GM19467 (cell line): Measurements from ENCODE around the gene GPC6.

Source experiments
- ATAC-seq: cut with Tn5 transposase; IDR thresholded peaks from one replicate; pipeline ENCODE4 v1.9.1; 2021; ENCODE audit warnings: mild to moderate bottlenecking, moderate library complexity; ENCODE audit not compliant: unreplicated experiment

The GPC6 gene

GRCh38 chr13:93727211-93728141 is 500.9 kb downstream of the GPC6 start:
- no peak for ATAC-seq

GRCh38 chr13:93729383-93729782 is 502.8 kb downstream of the GPC6 start:
- no peak for ATAC-seq

DNA sequence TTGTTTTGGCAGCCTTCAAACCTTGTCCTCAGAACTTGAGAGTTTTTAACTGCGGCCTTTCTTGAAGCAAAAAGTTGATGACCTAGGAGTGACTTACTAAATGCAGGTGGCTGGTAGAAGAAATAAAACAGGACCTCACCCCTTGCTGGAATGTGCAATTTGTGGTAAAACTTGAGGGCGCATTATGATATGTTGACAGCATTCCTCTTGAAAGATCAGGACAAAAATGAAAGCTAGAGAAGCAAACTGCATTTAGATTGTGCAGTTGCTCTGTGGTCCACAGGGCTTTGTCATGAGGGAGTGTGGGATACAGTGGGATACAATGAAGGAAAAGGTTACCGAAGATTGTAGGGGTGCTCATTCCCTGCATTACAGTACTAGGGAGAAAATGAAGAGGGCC is 504.2 kb downstream of the GPC6 start:
- ATAC-seq: no peak

- no peak for ATAC-seq
Observed at GRCh38 chr13:93732186-93732585, 505.6 kb downstream of the GPC6 start.

- no peak for ATAC-seq
Observed at GRCh38 chr13:93736081-93736480, 509.5 kb downstream of the GPC6 start.

DNA sequence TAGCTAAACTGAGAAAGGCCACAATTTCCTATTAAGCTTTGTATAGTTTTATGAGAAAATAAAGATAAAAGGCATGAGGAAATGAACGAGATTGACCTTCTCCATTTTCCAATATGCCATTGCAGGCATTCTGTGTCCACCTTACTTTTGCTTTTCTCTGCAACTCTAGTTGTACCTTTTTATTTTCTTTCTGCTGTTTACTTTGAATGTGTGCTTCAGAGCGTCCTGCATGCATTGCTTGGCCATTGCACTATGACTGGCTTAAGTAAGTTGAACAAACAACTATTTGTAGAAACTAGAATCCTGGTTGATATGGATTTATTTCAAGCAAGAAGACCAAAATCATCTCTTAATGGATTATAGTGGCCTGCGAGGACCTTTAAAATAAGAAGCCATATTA is 510.3 kb downstream of the GPC6 start:
- ATAC-seq: no peak

DNA sequence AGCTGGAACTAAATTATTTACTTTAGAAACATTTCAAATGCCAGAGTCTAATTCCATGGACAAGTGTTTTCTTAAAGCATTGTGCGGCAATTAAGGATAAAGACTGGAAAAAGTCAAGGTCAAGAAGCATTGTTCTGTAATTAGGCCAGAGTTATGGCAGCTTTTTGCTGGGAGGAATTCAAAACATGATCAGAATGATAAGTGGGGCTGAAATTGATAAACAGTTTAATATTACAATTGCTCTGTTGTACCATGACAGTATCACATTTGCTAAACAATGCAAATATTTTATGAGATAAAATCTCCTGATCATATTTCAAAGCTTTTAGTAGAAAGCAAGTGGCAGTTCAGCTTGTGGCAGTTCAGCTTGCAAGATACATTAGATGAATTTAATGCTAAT is 513.7 kb downstream of the GPC6 start:
- no peak for ATAC-seq

- ATAC-seq: no peak
Observed at GRCh38 chr13:93744033-93744432, 517.4 kb downstream of the GPC6 start.

DNA sequence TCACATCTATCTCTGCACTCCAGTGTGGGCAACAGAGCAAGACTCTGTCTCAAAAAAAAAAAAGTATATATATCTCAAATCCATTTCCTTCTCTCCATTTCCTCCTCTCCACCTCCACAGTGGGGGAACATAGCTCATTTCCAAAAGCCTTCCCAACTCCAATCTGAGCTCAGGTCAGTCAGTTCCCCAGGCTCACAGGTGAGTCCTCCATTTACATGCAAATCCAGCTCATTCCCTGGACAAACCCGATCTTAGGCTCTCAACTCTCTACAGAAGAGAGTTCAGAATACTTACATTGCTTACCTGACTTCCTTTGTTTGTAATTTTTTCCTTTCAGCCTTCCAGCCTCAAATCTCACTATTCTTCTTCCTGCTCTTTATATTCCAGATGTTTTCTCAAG is 518.3 kb downstream of the GPC6 start:
- no peak for ATAC-seq

DNA sequence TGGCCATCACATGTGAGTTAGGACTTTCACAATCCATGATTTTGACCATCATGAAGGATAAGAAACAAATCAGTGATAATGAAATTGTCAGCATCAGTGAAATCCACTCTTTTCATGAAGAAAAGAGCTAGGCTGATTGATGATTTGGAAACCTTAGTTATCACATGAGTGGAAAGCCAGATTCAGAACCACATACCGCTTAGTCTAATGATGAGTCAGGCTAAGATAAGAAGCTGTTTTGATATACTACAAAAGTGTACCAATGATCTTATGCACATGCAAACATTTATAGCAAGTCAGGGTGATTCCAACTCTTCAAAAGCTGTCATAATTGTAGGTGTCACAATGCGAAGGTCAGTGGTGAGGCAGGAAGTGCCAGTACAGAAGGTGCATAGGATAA is 519.3 kb downstream of the GPC6 start:
- ATAC-seq: no peak

- ATAC-seq: no peak
Observed at GRCh38 chr13:93746589-93746988, 520.0 kb downstream of the GPC6 start.

DNA sequence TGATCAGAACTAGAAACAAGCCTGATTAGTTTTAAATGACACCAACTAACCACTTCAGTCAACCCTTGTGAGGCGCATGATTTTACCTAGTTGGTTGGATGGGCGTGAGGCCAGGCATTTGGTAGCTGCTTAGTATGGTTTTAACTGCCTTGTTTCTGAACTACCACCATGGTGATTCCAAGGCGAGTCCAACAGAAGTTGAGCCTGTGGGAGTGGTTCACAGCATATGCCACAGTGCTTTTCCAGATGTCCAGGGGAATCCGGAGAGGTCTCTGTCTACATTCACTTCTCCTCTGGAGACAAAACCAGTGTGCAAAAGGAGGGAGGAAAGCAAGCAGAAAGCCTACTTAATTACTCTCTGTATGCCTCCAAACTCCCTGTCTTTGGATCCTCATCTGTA is 524.1 kb downstream of the GPC6 start:
- ATAC-seq: no peak

GRCh38 chr13:93751117-93751516 is 524.5 kb downstream of the GPC6 start:
- ATAC-seq: no peak

DNA sequence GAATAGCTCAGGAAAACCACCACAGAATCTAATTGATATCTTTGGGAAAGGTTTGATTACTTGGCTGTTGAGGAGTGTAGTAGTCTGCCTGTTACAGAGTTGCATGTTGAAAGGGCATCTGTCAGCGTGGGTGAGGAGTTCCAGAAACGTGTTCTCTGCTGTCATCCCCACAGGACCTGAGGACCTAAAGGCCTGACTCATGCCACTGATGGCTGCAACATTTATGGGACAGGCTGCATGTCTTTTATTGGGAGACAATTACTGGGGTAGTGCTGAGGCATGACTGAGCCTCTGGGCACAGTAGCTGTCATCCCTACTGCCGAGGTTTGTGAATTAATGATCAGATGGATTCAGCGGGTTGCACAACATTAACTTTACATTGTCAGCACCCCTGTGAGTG is 525.9 kb downstream of the GPC6 start:
- ATAC-seq: no peak

DNA sequence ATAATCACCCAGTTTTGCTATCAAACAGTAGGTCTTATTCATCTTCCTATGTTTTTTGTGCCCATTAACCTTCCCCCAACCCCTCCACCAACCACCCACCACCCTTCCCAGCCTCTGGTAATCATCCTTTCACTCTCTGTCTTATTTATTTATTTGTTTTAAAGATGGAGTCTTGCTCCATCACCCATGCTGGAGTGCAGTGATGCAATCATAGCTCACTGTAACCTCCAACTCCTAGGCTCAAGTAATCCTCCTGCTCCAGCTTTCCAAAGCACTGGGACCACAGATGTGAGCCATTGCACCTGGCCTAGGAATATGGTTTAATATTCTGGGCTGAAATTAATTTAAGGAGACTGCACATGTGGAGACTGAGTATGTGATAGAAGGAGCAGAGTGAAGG is 527.0 kb downstream of the GPC6 start:
- no peak for ATAC-seq

- ATAC-seq: no peak
Observed at GRCh38 chr13:93755341-93755740, 528.7 kb downstream of the GPC6 start.

DNA sequence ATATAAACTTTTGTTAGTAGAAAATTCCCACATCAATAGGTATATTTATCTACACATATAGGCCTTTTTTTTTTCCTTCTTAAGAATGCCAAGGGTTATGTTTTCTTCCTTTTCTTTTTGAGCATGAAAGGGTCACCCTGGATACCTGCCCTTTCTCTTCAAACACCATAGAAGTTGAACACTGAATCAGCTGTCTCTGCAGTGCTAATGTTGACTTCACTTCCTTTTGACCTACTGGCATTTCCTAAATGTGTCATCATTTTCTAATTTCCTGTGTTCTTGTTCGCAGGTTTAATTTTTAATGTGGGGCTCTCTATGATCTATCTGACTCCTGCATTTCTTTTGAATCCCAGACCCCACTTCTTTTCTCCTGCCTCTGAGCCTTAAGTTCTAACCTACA is 532.0 kb downstream of the GPC6 start:
- ATAC-seq: no peak

DNA sequence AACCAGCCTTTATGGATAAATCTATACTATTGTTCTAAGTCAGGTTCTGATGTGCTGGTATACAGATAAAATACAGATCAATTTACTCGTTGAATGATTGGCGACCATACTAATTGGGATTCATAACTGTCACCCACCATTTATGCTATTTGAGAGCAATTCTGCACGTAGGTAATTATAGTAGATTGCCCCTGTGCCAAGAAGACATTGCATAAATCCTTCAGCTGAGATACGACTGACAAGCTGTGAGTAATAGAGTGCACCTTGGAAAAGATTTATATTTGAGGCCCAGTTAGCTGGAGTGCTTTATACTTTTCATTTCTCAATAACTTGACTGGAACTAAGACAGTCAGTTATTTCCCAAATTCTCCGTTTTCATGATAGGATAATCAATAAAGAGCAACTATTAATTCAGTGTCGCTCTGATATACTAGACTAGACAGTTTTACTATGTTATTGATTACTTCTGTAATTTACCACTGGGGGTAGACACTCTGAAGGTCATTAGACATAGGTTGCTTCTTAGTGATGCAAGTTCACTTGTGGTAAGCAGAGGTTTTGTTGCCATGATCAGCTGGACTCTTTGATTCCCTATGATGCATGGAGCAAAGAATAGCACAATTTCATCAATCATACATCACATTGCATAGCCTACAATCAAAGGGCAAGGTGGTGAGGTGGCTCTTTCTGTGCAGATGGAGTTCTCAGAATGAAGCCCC is 536.3 kb downstream of the GPC6 start:
- no peak for ATAC-seq

DNA sequence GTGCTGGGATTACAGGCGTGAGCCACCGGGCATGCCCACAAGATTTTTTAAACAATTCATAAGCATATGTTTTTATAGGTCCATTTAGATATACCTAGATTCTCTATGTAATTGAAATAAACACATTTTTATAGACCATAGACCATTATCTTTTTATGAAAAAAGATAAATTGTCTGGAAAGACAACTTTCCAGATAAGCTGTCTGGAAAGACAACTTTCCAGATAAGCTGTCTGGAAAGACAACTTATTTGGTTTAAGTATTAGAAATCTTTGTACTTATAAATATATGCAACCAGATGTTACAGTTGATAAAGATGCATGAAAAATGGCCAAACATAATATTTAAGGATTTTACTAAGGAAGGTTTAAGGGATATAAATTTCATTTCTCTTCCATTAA is 538.5 kb downstream of the GPC6 start:
- no peak for ATAC-seq

DNA sequence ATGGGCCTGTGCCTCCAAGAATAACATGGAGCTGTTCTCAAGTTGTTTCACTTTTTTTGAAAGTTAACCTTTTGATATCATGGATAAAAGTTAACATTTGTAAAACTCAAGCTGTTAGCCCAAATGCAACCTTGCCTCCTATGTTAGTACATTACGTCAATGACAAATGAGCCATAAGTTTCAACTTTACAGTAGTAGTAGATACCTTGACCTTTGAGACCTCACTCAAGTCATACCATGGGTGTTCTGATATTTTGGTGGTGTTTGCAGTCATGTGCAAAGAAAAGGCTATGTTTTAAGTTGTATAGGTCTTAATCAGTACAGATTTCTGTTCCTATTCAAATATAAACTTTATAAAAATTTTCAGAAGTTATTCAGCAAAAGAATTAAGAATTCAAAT is 539.2 kb downstream of the GPC6 start:
- ATAC-seq: no peak

DNA sequence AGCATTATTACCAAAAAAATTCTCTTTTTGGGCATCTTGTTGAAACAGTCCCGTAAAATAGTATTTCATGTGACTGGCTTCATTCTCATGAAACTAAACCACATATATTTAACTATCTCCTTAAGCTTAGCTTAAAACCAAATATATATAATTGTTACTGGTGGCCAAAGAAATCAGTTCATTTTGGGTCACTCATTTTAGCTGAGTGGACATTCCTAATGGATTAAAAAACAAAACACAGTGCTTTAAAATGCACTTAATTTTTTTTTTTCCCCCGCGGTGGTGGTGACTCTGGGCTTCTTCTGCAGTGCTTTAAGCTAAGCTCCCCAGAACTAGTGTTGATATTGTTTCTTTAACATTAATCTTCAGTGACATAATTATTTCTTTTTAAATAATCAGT is 540.1 kb downstream of the GPC6 start:
- no peak for ATAC-seq

- no peak for ATAC-seq
Observed at GRCh38 chr13:93767180-93767916, 540.7 kb downstream of the GPC6 start.
